HG03460 (cell line): ENCODE measurements around the gene CCL15.
"Not testable (repeated sequence)": the region's sequence is repeated elsewhere in the genome, so short reads cannot be mapped to it uniquely, and the experiment has no call there.

Source experiments
- ATAC-seq: cut with Tn5 transposase; IDR thresholded peaks from one replicate; pipeline ENCODE4 v1.9.1; 2021; ENCODE audit not compliant: unreplicated experiment

Gene CCL15

GRCh38 chr17:36001110-36001771, at the start of gene CCL15:
TSS of gene CCL15 (minus strand) at chr17:36001553. CDS start at chr17:36001492, 61 bp downstream.
- no peak for ATAC-seq

GRCh38 chr17:36049643-36050042, 48.3 kb upstream of the CCL15 start:
- ATAC-seq = no peak

GRCh38 chr17:36048066-36048465, 46.7 kb upstream of the CCL15 start:
- ATAC-seq = no peak

- ATAC-seq = no peak
Observed at GRCh38 chr17:36036235-36036634, 34.9 kb upstream of the CCL15 start.

GRCh38 chr17:36034127-36034526, 32.8 kb upstream of the CCL15 start:
- no peak for ATAC-seq

- ATAC-seq = no peak
Observed at GRCh38 chr17:36030956-36031355, 29.6 kb upstream of the CCL15 start.

GRCh38 chr17:36027761-36028160, 26.4 kb upstream of the CCL15 start:
- ATAC-seq = no peak

- ATAC-seq = no peak
Observed at GRCh38 chr17:36024106-36024869, 22.9 kb upstream of the CCL15 start.

GRCh38 chr17:36019423-36019822, 18.1 kb upstream of the CCL15 start:
- ATAC-seq = no peak

GRCh38 chr17:36017799-36018198, 16.4 kb upstream of the CCL15 start, which contains the start of gene CCL23:
TSS of gene CCL23 (minus strand) at chr17:36017972. CDS start at chr17:36017897, 75 bp downstream.
- ATAC-seq = no peak

- ATAC-seq = no peak
Observed at GRCh38 chr17:36016555-36016954, 15.2 kb upstream of the CCL15 start.

GRCh38 chr17:36015895-36016294, 14.5 kb upstream of the CCL15 start:
- ATAC-seq = not testable (repeated sequence)

- no peak for ATAC-seq
Observed at GRCh38 chr17:36014946-36015345, 13.6 kb upstream of the CCL15 start.

GRCh38 chr17:36011201-36011600, 9.8 kb upstream of the CCL15 start:
- ATAC-seq = no peak

GRCh38 chr17:36008998-36009665, 7.8 kb upstream of the CCL15 start:
- ATAC-seq = no peak

GRCh38 chr17:36004594-36005108, 3.3 kb upstream of the CCL15 start:
- ATAC-seq = no peak

- no peak for ATAC-seq
Observed at GRCh38 chr17:36002631-36003030, 1.3 kb upstream of the CCL15 start.

- ATAC-seq = no peak
Observed at GRCh38 chr17:36001862-36002603, 680 bp upstream of the CCL15 start.

GRCh38 chr17:36000732-36001109, 632 bp downstream of the CCL15 start:
- ATAC-seq = no peak

GRCh38 chr17:35998756-35999155, 2.6 kb downstream of the CCL15 start:
- ATAC-seq = no peak

- ATAC-seq = no peak
Observed at GRCh38 chr17:35998018-35998545, 3.3 kb downstream of the CCL15 start.
